Neutrophil (primary cell): ENCODE data around the gene TRIM25.

Experiments
- H3K27ac ChIP-seq: fragments of 200-600 bp; sonication (generic); 2 replicates; pipeline ENCODE4 v1.5.1; 2016; ENCODE audit warnings: mild to moderate bottlenecking, moderate library complexity
- H3K27me3 ChIP-seq: fragments of 200-600 bp; sonication (generic); 2 replicates; pipeline ENCODE4 v1.6.0; 2016; ENCODE audit warnings: mild to moderate bottlenecking
- H3K36me3 ChIP-seq: fragments of 200-600 bp; sonication (generic); 2 replicates; pipeline ENCODE4 v1.5.1; 2017
- H3K4me1 ChIP-seq, 2 experiments: fragments of 200-600 bp in 1 of 2; sonication (generic) in 1 of 2; 1 replicate in 1 of 2; 2 replicates in 1 of 2; pipeline versions ENCODE4 v1.5.1 to v1.6.1; 2013 to 2016; ENCODE audit warnings: low read depth in 1 of 2, low read length in 1 of 2, mild to moderate bottlenecking in 1 of 2, moderate library complexity in 1 of 2; ENCODE audit not compliant: control insufficient read depth in 1 of 2, insufficient read depth in 1 of 2
- H3K4me3 ChIP-seq, 2 experiments: fragments of 200-600 bp in 1 of 2; sonication (generic) in 1 of 2; 1 replicate in 1 of 2; 2 replicates in 1 of 2; pipeline ENCODE4 v1.5.1; 2013 to 2016; ENCODE audit warnings: low read depth in 1 of 2, low read length in 1 of 2, mild to moderate bottlenecking in 1 of 2, moderate library complexity in 1 of 2
- H3K9me3 ChIP-seq: fragments of 200-600 bp; sonication (generic); 2 replicates; pipeline ENCODE4 v1.5.1; 2016
- TF ChIP-seq, protein P1 (sequence below): fragments of 200-600 bp; sonication (generic); IDR thresholded peaks from 2 replicates; pipeline ENCODE4 v1.5.1; 2016; ENCODE audit warnings: antibody characterized with exemption

Gene TRIM25

DNA sequence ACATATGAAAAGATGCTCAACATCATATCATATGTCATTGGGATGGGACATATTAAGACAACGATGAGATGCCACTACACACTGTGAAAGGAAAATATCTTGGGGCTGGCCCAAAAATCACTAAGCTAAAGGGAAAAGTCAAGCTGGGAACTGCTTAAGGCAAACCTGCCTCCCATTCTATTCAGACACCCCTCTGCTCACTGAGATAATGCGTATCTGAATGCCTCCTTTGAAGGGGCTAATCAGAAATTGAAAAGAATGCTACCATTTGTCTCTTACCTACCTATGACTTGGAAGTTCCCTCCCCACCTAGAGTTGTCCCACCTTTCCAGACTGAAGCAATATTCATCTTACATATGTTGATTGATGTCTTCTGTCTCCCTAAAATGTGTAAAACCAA is 11.2 kb upstream of the TRIM25 start:
- Histone ChIP-seq H3K4me3 (no peak overlapping the region), H3K27me3 (no peaks in the 10 kb centered on the region), H3K27ac (no peak overlapping the region), H3K36me3 (no peaks in the 10 kb centered on the region), H3K9me3 (no peaks in the 10 kb centered on the region), H3K4me1 (peaks cover 3 to 4% of the 10 kb centered on the region in 2 experiments)
- TF ChIP-seq, protein P1, sequence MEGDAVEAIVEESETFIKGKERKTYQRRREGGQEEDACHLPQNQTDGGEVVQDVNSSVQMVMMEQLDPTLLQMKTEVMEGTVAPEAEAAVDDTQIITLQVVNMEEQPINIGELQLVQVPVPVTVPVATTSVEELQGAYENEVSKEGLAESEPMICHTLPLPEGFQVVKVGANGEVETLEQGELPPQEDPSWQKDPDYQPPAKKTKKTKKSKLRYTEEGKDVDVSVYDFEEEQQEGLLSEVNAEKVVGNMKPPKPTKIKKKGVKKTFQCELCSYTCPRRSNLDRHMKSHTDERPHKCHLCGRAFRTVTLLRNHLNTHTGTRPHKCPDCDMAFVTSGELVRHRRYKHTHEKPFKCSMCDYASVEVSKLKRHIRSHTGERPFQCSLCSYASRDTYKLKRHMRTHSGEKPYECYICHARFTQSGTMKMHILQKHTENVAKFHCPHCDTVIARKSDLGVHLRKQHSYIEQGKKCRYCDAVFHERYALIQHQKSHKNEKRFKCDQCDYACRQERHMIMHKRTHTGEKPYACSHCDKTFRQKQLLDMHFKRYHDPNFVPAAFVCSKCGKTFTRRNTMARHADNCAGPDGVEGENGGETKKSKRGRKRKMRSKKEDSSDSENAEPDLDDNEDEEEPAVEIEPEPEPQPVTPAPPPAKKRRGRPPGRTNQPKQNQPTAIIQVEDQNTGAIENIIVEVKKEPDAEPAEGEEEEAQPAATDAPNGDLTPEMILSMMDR: no peak

DNA sequence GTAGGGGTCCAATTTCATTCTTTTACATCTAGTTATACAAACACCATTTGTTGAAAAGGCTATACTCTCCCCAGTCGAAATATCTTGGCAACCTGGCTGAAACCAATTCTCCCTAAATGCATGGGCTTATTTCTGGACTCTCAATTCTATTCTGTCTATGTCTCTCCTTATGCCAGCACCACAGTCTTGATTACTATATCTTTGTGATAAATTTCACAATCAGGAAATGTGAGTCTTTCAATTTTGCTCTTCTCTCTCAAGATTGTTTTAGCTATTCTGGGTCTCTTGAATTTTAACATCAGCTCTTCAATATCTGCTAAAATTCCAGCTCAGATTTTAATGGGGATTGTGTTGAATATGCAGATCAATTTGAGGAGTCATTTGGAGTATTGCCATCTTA is 5.9 kb upstream of the TRIM25 start:
- Histone ChIP-seq H3K4me3 (no peak overlapping the region), H3K27ac (peak overlapping the region; percentile 93), H3K27me3 (no peaks in the 10 kb centered on the region), H3K4me1 (peaks cover 56 to 58% of the 10 kb centered on the region in 2 experiments), H3K36me3 (no peaks in the 10 kb centered on the region), H3K9me3 (no peaks in the 10 kb centered on the region)
- TF ChIP-seq, protein P1: no peak

DNA sequence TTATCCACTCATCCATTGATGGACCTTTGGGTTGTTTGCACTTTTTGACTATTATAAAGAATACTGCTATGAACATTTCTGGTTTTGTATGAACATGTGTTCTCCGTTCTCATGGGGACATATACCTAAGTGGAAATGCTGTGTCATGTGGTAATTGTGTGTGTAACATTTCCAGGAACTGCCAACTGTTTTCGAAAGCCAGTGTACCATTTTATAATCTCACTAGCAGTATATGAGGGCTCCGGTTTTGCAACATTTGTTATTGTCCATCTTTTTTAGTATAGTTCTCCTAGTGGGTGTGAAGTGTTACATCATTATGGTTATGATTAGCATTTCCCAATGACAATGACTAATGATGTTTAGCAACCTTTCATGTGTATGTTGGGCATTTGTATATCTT is 5.1 kb upstream of the TRIM25 start:
- peak overlapping the region; percentile 93 for H3K27ac ChIP-seq
- TF ChIP-seq, protein P1: peak; percentile 19
- no peaks in the 10 kb centered on the region for H3K36me3 ChIP-seq
- H3K9me3 ChIP-seq: no peaks in the 10 kb centered on the region
- H3K4me1 ChIP-seq: peaks cover 58 to 62% of the 10 kb centered on the region in 2 experiments
- peak overlapping the region in 1 of 2 experiments; percentile 11 for H3K4me3 ChIP-seq
- no peaks in the 10 kb centered on the region for H3K27me3 ChIP-seq

DNA sequence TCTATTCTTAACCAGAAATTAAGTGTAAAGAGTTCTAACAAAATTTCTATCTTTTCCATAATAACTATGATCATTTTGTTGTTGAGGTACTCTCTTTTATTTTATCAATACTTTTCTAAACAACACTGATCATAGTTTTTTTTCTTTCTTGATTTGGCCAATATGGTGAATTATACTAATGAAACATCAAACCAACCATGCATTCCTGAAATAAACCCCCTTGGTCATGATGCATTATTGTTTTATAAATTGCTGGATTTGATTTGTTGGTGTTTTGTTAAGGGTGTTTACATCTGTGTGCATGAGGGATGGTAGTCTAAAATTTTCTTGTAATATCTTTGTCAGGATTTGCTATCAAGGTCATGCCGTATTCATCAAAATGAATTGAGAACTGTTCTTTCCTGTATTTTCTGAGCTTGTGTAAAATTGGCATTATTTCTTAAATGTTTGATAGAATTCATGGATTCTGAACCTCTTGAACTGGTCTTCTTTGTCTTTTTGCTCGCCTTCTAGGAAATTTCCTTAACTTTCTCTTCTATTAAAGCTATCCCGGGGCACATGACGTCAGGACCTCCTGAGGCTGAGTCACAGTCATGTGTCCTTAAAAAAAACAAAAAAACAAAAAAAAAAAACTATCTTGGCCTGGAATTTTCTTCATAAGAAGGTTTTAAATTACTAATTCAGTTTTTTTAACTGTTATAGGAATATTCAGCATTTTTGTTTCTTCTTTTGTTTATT is 3.9 kb upstream of the TRIM25 start:
- peak overlapping the region; percentile 99 for H3K27ac ChIP-seq

DNA sequence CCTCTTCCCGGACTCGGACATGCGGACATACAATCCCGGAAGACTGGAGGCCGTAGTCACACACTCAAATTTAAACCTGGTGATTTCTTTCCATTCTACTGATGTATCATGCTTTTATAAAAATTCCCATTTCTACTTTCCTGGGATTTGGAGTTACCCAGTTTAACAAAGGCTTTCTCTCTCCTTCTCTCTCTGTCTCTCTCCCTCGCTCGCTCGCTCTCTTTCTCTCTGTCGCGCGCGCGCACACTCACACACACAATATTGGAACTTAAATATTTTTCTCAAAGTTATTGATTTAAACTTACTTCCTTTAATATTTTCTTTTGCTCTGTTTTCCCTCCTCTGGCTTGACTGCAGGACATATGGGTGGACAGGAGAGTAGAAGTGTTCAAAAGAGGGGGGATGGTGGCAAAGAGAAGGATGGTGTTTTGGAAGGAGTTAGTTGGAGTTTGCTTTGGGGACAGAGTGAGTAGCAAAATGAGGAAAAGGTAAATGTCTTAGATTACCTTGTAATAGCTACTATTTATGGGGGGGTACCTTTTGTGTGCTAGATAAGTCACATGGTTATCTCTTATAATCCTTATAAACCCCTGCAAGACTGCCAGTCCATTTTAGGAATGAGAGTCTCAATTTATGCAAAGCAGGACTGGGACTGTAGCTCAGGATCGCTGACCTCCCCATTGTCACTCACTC is 878 bp upstream of the TRIM25 start:
- peak overlapping the region; percentile 99 for H3K27ac ChIP-seq
- H3K27me3 ChIP-seq: no peaks in the 10 kb centered on the region
- peaks cover 72 to 87% of the 10 kb centered on the region in 2 experiments for H3K4me1 ChIP-seq
- H3K4me3 ChIP-seq: peak overlapping the region; percentile 86 to 94
- peaks cover 23% of the 10 kb centered on the region for H3K36me3 ChIP-seq
- no peaks in the 10 kb centered on the region for H3K9me3 ChIP-seq
- TF ChIP-seq, protein P1: no peak

More for the DNA sequence above, 3.9 kb upstream of the TRIM25 start:
- Histone ChIP-seq H3K36me3 (no peaks in the 10 kb centered on the region), H3K4me3 (no peak overlapping the region), H3K27me3 (no peaks in the 10 kb centered on the region), H3K9me3 (no peaks in the 10 kb centered on the region), H3K4me1 (peaks cover 58 to 65% of the 10 kb centered on the region in 2 experiments)
- TF ChIP-seq, protein P1: no peak
